A549 (cell line): Measurements from ENCODE around the gene LRFN5.

Experiments
- CTCF ChIP-seq: fragments of >200 bp; sonication (Bioruptor Twin); formaldehyde crosslinking; IDR thresholded peaks from 3 replicates; pipeline ENCODE4 v1.5.1; 2016
- MAFK ChIP-seq: fragments of 450-650 bp; IDR thresholded peaks from 2 replicates; pipeline ENCODE4 v1.6.1; 2014; ENCODE audit not compliant: partially characterized antibody
- REST ChIP-seq: fragments of 200-600 bp; sonication (generic); IDR thresholded peaks from 2 replicates; pipeline ENCODE4 v1.6.1; 2016; ENCODE audit warnings: antibody characterized with exemption, mild to moderate bottlenecking, moderate library complexity
- USF2 ChIP-seq: fragments of 450-650 bp; IDR thresholded peaks from 2 replicates; pipeline ENCODE4 v1.6.1; 2014; ENCODE audit warnings: antibody characterized with exemption
- ZC3H11A ChIP-seq: fragments of 450-650 bp; IDR thresholded peaks from 2 replicates; pipeline ENCODE4 v1.6.1; 2014; ENCODE audit warnings: antibody characterized with exemption, mild to moderate bottlenecking
- ZSCAN20 ChIP-seq: fragments of 250-450 bp; sonication (Bioruptor Pico); IDR thresholded peaks from 2 replicates; pipeline ENCODE4 v1.8.0; 2022; ENCODE audit warnings: mild to moderate bottlenecking, moderate library complexity

- TF ChIP-seq ZC3H11A (no peak), ZSCAN20 (no peak), USF2 (no peak), CTCF (no peak), REST (no peak), MAFK (no peak)
Measured at GRCh38 chr14:41568979-41569378, 37.7 kb upstream of the LRFN5 start.
